ENCODE measurements around the gene SEPSECS.

The SEPSECS gene

DNA sequence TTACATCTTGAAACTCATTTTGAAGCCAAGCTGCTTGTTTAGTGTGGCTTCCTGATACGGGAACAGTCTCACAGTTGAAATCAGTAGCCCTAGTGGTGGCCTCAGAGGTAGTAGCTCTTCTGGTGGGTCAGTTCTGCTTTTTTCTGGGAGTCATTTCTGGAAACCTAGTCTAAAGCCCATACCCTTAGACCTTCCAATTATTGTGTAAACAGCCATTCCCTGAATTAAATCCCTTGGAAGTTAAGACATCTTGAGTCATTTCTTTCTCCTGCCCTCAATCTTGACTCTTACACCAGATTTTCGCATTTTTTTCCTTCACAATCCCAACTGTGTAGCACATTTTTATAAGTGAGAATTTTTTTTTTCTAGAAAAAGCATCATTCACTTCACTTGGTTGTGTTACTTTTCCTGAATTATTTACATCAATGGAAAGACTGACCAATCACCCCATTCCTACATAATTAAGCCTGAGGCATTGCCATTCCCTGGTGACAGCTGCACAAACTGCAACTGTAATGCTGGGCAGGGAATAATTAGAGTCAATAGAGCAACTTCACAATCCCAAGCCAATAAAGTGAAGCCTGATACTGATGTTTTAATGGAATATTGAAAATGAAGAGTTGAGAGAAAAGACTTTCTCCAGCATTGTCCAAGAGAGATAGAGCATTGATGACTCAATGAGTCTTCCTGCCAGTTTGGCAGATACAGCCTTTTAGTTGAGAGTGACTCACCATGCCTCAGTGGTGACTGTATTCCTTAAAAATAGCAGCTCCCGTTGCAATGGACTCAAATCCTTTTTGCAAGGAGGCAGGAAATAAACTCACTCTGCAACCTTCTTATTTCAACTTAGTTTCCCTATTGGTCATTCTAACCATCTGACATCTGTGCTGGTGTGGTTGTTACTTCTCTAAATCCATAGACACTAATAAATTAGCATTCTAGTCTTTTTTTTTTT is 13.0 kb upstream of the SEPSECS start:
- Histone ChIP-seq H3K4me1 (ENCODE audit: control insufficient read depth, insufficient read depth, low read length, poor library complexity, severe bottlenecking) (peaks cover 26% of the 10 kb centered on the region), H3K4me3 (ENCODE audit: extremely low read depth, insufficient read depth, low read length, poor library complexity, severe bottlenecking) (no peak overlapping the region), H3K9me3 (ENCODE audit: control insufficient read depth, low read length) (no peaks in the 10 kb centered on the region), H3K27ac (ENCODE audit: low read depth, low read length, severe bottlenecking) (peak overlapping the region; percentile 93), H3K36me3 (ENCODE audit: control insufficient read depth, insufficient read depth, low read length) (no peaks in the 10 kb centered on the region)
- WGBS, 2 experiments (ENCODE audit: insufficient coverage in 2 of 2) = 50% methylated on average over 2 of the region's 3 CpGs; no CpG with 5 or more reads in 1 of the 2 experiments

DNA sequence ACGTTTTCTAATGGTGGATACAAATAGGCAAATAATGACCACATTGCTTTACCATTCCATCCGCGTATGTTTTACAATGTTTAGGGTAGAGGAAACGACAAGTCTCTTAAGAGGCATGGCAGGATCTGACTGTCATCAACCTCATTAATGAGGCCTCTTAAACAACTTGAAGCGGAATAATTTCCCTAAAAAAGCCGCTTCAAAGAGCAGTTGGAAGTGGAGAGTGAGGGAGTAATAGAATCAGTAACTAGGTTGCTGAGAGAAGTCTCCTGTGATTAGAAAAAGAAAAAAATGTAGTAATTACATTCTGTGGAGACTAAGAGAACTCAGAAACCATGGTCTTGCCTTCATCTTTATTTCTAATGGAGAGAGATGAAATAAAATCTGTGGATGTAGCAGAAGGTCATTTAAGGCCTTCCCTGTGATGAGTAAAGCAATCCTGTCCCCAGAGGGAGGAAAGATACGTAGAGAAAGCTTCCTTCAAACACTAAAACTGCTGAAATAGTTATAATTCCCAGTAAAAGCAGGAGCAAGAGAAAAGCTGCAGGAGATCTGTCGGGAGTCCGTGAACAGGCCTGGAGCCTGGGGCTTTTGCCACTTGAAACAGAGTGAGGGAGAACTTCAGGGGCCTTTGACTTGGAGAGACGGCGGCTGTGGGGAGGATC is 11.1 kb upstream of the SEPSECS start:
- WGBS, 2 experiments (ENCODE audit: insufficient coverage in 2 of 2) = 97 to 98% methylated on average over 9 to 10 of the region's 11 CpGs
- H3K4me3 ChIP-seq (ENCODE audit: extremely low read depth, insufficient read depth, low read length, poor library complexity, severe bottlenecking) = no peak overlapping the region
- H3K36me3 ChIP-seq (ENCODE audit: control insufficient read depth, insufficient read depth, low read length) = no peaks in the 10 kb centered on the region
- H3K27ac ChIP-seq (ENCODE audit: low read depth, low read length, severe bottlenecking) = peak overlapping the region; percentile 30
- H3K9me3 ChIP-seq (ENCODE audit: control insufficient read depth, low read length) = no peaks in the 10 kb centered on the region
- peaks cover 26% of the 10 kb centered on the region for H3K4me1 ChIP-seq (ENCODE audit: control insufficient read depth, insufficient read depth, low read length, poor library complexity, severe bottlenecking)

DNA sequence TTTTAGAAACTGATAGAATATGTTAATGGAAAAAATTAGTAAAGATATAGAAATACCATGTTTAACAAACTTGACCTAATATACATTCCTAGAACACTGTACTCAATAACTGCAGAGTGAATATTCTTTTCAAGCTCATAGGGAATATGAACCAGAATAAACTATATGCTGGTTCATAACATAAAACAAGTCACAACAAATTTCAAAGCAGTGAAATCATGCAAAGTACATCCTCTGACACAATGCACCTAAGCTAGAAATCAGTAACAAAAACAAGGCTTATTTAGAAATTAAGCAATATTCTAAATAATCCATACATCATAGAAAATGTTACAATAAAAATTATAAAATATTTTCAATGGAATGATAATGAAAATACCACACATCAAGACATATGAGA is 9.2 kb upstream of the SEPSECS start:
- Histone ChIP-seq H3K9me3 (ENCODE audit: control insufficient read depth, low read length) (no peaks in the 10 kb centered on the region), H3K4me1 (ENCODE audit: control insufficient read depth, insufficient read depth, low read length, poor library complexity, severe bottlenecking) (peaks cover 23% of the 10 kb centered on the region), H3K4me3 (ENCODE audit: extremely low read depth, insufficient read depth, low read length, poor library complexity, severe bottlenecking) (no peak overlapping the region), H3K27ac (ENCODE audit: low read depth, low read length, severe bottlenecking) (no peak overlapping the region), H3K36me3 (ENCODE audit: control insufficient read depth, insufficient read depth, low read length) (no peaks in the 10 kb centered on the region)

DNA sequence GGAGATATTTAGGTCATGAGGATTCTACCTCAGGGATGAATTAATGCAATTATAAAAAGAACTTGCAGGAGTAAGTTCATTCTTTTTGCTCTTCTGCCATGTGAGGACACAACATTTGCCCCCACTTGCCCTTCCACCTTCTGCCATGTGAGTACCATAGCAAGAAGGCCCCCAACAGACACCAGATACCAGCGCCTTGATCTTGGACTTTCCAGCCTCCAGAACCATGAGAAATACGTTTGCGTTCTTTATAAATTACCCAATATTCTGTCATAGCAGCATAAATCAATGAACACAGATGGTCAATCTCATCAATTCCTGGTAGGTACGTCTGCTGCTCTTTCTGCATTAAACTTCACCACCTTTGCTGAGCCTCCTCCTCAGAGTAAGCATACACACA is 5.7 kb upstream of the SEPSECS start:
- Histone ChIP-seq H3K4me3 (ENCODE audit: extremely low read depth, insufficient read depth, low read length, poor library complexity, severe bottlenecking) (no peak overlapping the region), H3K27ac (ENCODE audit: low read depth, low read length, severe bottlenecking) (no peak overlapping the region), H3K36me3 (ENCODE audit: control insufficient read depth, insufficient read depth, low read length) (no peaks in the 10 kb centered on the region), H3K4me1 (ENCODE audit: control insufficient read depth, insufficient read depth, low read length, poor library complexity, severe bottlenecking) (no peaks in the 10 kb centered on the region), H3K9me3 (ENCODE audit: control insufficient read depth, low read length) (no peaks in the 10 kb centered on the region)
- 85 to 95% methylated on average over 4 of the region's 4 CpGs for WGBS, 2 experiments (ENCODE audit: insufficient coverage in 2 of 2)

DNA sequence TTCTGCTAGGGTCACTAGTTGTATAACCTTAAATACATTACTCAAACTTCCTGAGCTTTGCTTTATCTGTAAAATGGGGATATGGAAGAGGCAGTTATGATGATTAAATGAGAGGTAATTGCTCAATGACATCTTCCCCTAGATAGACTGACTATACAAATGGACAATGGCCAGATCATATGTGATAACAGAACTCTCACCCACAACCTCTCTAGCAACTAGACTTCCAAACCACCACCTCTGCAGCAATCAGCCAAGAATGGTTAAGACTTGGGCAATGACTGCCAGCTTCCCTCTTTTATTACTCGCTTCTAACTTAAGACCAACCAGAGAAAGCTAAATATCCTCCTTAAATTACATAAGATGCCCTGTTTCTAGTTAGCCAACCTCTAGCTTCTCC is 2.9 kb upstream of the SEPSECS start:
- H3K4me1 ChIP-seq (ENCODE audit: control insufficient read depth, insufficient read depth, low read length, poor library complexity, severe bottlenecking) = no peaks in the 10 kb centered on the region
- WGBS, 2 experiments (ENCODE audit: insufficient coverage in 2 of 2) = 89 to 100% methylated on average over 1 of the region's 1 CpG
- no peaks in the 10 kb centered on the region for H3K36me3 ChIP-seq (ENCODE audit: control insufficient read depth, insufficient read depth, low read length)
- no peaks in the 10 kb centered on the region for H3K9me3 ChIP-seq (ENCODE audit: control insufficient read depth, low read length)
- H3K4me3 ChIP-seq (ENCODE audit: extremely low read depth, insufficient read depth, low read length, poor library complexity, severe bottlenecking) = no peak overlapping the region
- H3K27ac ChIP-seq (ENCODE audit: low read depth, low read length, severe bottlenecking) = no peak overlapping the region

DNA sequence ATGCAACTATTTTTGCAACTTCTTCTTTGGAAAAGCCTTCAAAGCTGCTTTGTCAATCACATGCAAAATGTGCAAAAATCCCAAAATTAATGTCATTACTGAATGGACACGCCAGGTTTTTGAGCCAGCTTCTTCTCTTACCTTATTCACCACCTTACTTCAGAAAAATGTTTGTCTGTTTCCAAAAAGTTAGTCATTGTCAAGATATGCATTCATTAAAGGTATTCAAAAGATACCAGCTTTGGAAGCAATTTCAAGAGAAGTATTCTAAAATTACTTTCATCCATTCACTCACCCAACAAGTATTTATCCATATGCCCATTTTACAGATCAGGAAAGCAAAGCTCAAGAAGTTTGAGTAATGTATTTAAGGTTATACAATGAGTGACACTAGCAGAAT is 2.3 kb upstream of the SEPSECS start:
- H3K9me3 ChIP-seq (ENCODE audit: control insufficient read depth, low read length) = no peaks in the 10 kb centered on the region

DNA sequence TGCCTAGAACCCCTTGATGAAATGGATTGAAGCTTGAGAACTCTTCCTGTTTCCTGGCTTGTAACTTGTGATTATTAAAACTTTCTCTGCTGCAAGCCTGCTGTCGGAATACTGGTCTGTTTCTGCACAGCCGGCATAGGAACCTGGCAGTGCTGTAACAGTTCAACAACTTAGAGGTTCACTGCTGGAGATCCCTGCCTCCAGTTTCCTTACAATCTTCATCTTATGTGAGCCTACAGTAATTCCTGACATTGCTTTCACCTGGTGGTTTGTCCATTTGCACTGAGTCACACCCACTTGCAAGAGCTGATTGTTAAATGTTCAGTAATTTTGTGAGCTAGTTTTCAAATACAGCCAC is 1.3 kb upstream of the SEPSECS start:
- H3K27ac ChIP-seq (ENCODE audit: low read depth, low read length, severe bottlenecking) = peak overlapping the region; percentile 90
- no peaks in the 10 kb centered on the region for H3K36me3 ChIP-seq (ENCODE audit: control insufficient read depth, insufficient read depth, low read length)
- H3K4me1 ChIP-seq (ENCODE audit: control insufficient read depth, insufficient read depth, low read length, poor library complexity, severe bottlenecking) = no peaks in the 10 kb centered on the region
- 87 to 92% methylated on average over 2 of the region's 2 CpGs for WGBS, 2 experiments (ENCODE audit: insufficient coverage in 2 of 2)
- H3K9me3 ChIP-seq (ENCODE audit: control insufficient read depth, low read length) = no peaks in the 10 kb centered on the region
- H3K4me3 ChIP-seq (ENCODE audit: extremely low read depth, insufficient read depth, low read length, poor library complexity, severe bottlenecking) = peak overlapping the region; percentile 62

More for the DNA sequence above, 2.3 kb upstream of the SEPSECS start:
- Histone ChIP-seq H3K4me1 (ENCODE audit: control insufficient read depth, insufficient read depth, low read length, poor library complexity, severe bottlenecking) (no peaks in the 10 kb centered on the region), H3K36me3 (ENCODE audit: control insufficient read depth, insufficient read depth, low read length) (no peaks in the 10 kb centered on the region), H3K27ac (ENCODE audit: low read depth, low read length, severe bottlenecking) (no peak overlapping the region), H3K4me3 (ENCODE audit: extremely low read depth, insufficient read depth, low read length, poor library complexity, severe bottlenecking) (no peak overlapping the region)
- 71% methylated on average over 1 of the region's 1 CpG; no CpG with 5 or more reads in 1 of the 2 experiments for WGBS, 2 experiments (ENCODE audit: insufficient coverage in 2 of 2)

DNA sequence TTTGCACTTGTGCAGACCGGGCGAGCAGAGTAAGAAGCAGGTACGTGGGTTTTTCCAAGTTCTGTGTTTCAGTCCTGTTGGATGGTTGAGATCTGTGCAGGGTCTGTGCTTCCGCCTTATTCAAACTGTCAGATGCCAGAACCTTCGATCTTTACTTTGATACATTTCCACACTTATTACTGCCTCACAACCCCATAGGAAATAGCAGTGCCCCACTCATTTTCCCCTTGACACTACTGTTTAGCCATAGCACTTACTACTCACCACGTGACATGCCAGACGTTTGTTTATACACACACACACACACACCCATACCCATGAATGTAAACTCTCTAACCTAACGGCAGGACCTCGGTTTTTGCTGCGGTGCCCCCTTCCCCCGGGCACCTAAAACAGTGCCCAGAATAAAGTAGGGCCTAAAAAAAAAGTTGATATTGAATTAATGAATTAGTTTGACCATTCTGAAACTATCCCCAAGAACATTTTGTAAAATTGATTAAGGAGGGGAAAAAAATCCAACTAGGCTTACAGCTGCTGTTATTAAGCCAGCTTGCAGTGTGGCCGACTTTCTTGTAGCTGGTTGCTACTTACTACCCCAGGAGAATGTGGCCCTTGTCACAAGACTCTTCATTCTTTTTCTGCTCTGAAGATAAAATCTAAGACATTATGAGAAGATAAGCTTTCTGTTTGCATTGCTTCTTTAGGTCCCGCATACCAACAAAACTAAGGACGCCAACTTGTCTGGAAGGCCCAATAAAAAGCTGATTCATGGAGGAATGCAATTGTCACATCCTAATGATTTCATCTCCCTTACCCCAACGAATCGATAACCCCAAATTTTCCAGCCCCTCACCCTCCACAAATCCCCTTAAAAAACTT is 704 bp upstream of the SEPSECS start:
- Histone ChIP-seq H3K27ac (ENCODE audit: low read depth, low read length, severe bottlenecking) (peak overlapping the region; percentile 90), H3K4me1 (ENCODE audit: control insufficient read depth, insufficient read depth, low read length, poor library complexity, severe bottlenecking) (no peaks in the 10 kb centered on the region), H3K36me3 (ENCODE audit: control insufficient read depth, insufficient read depth, low read length) (peaks cover 2% of the 10 kb centered on the region), H3K9me3 (ENCODE audit: control insufficient read depth, low read length) (no peaks in the 10 kb centered on the region), H3K4me3 (ENCODE audit: extremely low read depth, insufficient read depth, low read length, poor library complexity, severe bottlenecking) (peak overlapping the region; percentile 62)
- 26 to 39% methylated on average over 6 to 10 of the region's 16 CpGs for WGBS, 2 experiments (ENCODE audit: insufficient coverage in 2 of 2)

DNA sequence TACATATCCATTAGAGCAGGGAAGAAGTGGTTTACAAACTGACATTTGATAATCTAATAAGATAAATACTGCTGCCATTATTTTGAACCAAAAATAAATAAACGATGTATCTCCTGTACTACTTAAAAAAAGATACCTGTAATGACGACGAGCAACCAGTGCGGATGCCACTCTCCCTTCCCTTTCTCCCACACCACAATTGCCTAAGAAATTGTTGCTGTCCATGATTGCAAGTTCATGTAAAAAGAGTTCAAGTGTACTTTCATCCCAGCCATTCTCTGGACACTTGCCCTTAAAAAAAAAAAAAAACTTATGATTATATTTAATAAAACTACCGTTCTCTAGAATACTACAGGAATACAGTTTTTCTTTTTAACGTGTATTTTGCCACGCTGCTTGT is 1.4 kb downstream of the SEPSECS start:
- peak overlapping the region; percentile 62 for H3K4me3 ChIP-seq (ENCODE audit: extremely low read depth, insufficient read depth, low read length, poor library complexity, severe bottlenecking)
- 93 to 100% methylated on average over 3 of the region's 7 CpGs for WGBS, 2 experiments (ENCODE audit: insufficient coverage in 2 of 2)
- H3K4me1 ChIP-seq (ENCODE audit: control insufficient read depth, insufficient read depth, low read length, poor library complexity, severe bottlenecking) = no peaks in the 10 kb centered on the region
- H3K9me3 ChIP-seq (ENCODE audit: control insufficient read depth, low read length) = no peaks in the 10 kb centered on the region
- peaks cover 4% of the 10 kb centered on the region for H3K36me3 ChIP-seq (ENCODE audit: control insufficient read depth, insufficient read depth, low read length)
- no peak overlapping the region for H3K27ac ChIP-seq (ENCODE audit: low read depth, low read length, severe bottlenecking)

DNA sequence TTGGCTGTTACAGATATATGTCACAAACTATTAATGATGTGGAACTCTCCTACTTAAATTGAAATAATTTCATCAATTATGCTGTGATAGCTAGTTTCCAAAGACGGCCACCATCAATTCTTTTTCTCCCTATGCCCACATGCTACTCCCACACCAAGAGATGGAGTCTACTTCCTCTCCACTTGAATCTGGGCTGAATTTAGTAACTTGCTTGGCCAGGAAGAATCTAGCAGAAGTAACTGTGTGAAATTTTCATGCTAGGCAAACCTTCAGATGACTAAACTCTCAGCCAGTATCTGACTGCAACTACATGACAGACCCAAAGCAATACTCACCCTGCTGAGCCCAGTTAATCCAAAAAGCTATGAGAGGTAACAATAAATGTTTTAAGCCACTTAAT is 3.2 kb downstream of the SEPSECS start:
- Histone ChIP-seq H3K27ac (ENCODE audit: low read depth, low read length, severe bottlenecking) (no peak overlapping the region), H3K4me1 (ENCODE audit: control insufficient read depth, insufficient read depth, low read length, poor library complexity, severe bottlenecking) (no peaks in the 10 kb centered on the region), H3K36me3 (ENCODE audit: control insufficient read depth, insufficient read depth, low read length) (peaks cover 4% of the 10 kb centered on the region), H3K9me3 (ENCODE audit: control insufficient read depth, low read length) (no peaks in the 10 kb centered on the region), H3K4me3 (ENCODE audit: extremely low read depth, insufficient read depth, low read length, poor library complexity, severe bottlenecking) (no peak overlapping the region)
- WGBS, 2 experiments (ENCODE audit: insufficient coverage in 2 of 2) = no CpG with 5 or more reads among the region's 1 CpG

Data from mesodermal cell (in vitro differentiated cells).